Thoracic aorta endothelial cell (primary cell): Measurements from ENCODE around the gene SLC5A10. TPM values are rescaled to one million over a fixed set of nuclear protein-coding genes. Genes with fewer than 3 reads are reported as not detected.

Experiments
- small RNA-seq: library from RNA; depleted of rRNA; stranded (forward); fragments of <200 nt; gene quantifications from one replicate; pipeline ENCODE3, GENCODE V24; 2012
- total RNA-seq: library from RNA; depleted of rRNA; stranded (reverse); fragments of >200 nt; gene quantifications from 2 replicates; pipeline ENCODE4 v1.2.3, GENCODE V29; 2012

The SLC5A10 gene
- total RNA-seq = not detected in 2 replicates

DNA sequence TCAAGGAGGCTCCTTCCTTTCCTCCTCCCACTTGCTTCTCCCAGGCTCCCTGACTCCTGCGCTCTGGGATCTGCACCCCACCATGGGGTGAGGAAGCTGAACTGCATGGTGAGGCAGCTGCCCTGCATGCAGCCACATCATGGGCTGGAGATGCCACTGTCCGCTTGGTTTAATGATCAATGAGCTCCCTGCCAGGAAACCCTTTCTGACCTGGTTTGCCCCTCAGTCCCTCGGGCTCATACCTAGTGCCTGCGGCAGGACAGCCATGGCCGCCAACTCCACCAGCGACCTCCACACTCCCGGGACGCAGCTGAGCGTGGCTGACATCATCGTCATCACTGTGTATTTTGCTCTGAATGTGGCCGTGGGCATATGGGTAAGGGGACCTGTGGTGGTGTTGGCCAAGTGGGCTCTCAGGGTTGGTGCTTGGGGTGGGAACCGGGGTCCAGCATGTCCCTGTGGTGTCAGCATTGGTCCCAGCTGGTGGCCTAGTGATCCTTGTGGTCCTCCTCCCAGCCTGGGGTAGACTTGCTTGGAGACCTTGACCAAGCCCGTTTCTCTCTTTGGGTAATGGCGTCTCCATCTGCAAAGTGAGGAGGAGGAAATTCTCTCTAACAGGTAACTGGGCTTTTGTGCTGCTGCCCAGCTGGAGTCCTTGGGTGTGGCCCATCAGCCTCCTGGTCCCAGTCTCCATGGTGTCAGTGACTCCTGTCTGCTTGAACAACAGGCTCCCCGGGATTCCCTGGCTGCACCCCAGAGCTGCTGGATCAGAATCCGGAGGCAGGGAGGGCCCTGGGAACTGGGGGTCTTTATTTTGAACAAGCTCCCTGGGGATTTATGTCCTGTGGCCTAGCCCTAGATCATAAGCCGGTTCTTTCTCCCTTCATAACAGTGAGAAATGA is at the start of gene SLC5A10:
TSS of gene SLC5A10 (plus strand) at position 225 of the 902 bp plus-strand sequence. CDS start at position 266, 41 bp downstream.

GRCh38 chr17:19004421-19005136 is 52.6 kb downstream of the SLC5A10 start, which contains the start of gene FAM83G:
Gene FAM83G (minus strand): TSS chr17:19004764. CDS start chr17:19004041, 723 bp downstream.

DNA sequence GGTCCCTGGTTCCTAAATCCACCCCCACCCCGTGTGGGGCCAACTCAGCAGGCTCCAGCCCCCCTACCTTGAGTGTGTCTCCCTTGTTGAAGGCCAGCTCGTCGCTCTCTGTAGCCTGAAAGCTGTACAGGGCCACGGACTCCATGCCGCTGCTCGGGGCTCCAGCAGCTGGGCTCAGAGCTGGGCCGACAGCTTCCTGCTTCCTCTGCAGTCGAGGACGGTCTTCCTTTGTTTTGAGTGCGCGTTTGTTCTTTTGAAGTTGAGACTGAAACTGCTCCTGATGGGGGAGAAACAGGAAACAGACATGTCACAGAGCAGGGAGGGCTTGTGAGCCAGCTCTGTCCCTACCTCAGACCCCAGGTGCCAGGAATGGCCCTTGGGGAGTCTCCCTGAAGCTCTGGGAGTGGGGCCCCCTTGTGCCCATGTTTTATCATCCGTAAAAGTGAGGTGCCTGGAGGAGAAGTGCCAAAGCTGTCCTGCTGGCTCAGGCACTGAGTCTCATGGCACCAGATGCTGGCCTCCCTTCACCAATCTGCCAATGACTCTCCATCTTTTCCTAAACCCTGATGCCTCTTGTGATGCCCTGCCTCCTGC is 94.9 kb downstream of the SLC5A10 start, which contains the start of gene GRAP:
TSS of gene GRAP (minus strand) at position 176 of the 594 bp plus-strand sequence. CDS start at position 145, 31 bp downstream.

Small RNA genes within 50 kb of the gene (small RNA-seq; reads per million reads assigned to genes)
- gene AC090286.3 (not detected), gene RF00324 (not detected)

Other genes starting within 250 kb of the SLC5A10 start
- gene FBXW10, start 208.1 kb upstream of the SLC5A10 start, total RNA-seq = not detected in 2 replicates
- gene TVP23B, start 171.0 kb upstream of the SLC5A10 start, total RNA-seq = 67.7 and 81.7 TPM in 2 replicates
- gene PRPSAP2, start 94.0 kb upstream of the SLC5A10 start, total RNA-seq = 35.6 and 41.2 TPM in 2 replicates
- 12.6 and 16.9 TPM in 2 replicates for gene FAM83G, start 52.6 kb downstream of the SLC5A10 start, total RNA-seq
- 15.5 and 20.1 TPM in 2 replicates for gene GRAP, start 94.8 kb downstream of the SLC5A10 start, total RNA-seq
- 17.2 and 21.1 TPM in 2 replicates for gene GRAPL, start 175.4 kb downstream of the SLC5A10 start, total RNA-seq